Suprapubic skin (tissue), 3 donors: ENCODE results near the gene HOATZ.

Source experiments
- POLR2A ChIP-seq, 2 donors: fragments of 450-650 bp; IDR thresholded peaks; one replicate each; pipeline ENCODE4 v1.6.1; 2017; ENCODE audit warnings: antibody characterized with exemption in 2 of 2, mild to moderate bottlenecking in 2 of 2, moderate library complexity in 2 of 2
- TF ChIP-seq, protein P1 (sequence below), 2 donors: fragments of 200-600 bp in 1 of 2; fragments of 450-650 bp in 1 of 2; sonication (generic) in 1 of 2; IDR thresholded peaks; one replicate each; pipeline ENCODE4 v1.5.1; 2016 to 2019; ENCODE audit warnings: antibody characterized with exemption in 2 of 2, mild to moderate bottlenecking in 1 of 2, moderate library complexity in 1 of 2

DNA sequence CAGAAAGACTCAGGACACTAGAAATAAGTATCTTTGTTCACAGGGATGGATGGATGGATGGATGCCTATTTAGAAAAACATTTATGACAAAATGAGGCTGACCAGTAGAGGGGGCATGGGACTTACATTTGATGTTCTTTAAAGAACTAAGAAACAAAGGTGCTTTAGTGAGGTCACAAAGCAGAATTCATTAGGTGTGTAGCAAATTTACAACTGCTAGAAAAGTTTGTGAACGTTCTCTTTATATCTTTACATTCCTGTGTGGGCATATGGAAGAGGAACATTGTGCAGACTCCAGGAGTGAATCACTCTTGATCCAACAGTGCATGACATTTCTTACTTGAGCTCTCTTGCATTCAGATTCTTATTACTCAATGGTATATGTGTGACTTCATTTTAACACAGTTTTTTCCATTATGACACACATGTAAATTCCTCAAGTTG, 71.8 kb downstream of the HOATZ start:
- TF ChIP-seq, protein P1, sequence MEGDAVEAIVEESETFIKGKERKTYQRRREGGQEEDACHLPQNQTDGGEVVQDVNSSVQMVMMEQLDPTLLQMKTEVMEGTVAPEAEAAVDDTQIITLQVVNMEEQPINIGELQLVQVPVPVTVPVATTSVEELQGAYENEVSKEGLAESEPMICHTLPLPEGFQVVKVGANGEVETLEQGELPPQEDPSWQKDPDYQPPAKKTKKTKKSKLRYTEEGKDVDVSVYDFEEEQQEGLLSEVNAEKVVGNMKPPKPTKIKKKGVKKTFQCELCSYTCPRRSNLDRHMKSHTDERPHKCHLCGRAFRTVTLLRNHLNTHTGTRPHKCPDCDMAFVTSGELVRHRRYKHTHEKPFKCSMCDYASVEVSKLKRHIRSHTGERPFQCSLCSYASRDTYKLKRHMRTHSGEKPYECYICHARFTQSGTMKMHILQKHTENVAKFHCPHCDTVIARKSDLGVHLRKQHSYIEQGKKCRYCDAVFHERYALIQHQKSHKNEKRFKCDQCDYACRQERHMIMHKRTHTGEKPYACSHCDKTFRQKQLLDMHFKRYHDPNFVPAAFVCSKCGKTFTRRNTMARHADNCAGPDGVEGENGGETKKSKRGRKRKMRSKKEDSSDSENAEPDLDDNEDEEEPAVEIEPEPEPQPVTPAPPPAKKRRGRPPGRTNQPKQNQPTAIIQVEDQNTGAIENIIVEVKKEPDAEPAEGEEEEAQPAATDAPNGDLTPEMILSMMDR (IDR thresholded peaks at IDR 0.05): peak in 1 of 2 donors; percentile 36
- TF ChIP-seq POLR2A (IDR thresholded peaks at IDR 0.05): no peak
